HCT116 (cell line): Measurements from ENCODE around the gene PLEKHA8.

ENCODE experiments used
- REST ChIP-seq: IDR thresholded peaks from 2 replicates; pipeline ENCODE4 v1.6.1; 2012; ENCODE audit warnings: low read depth
- TF ChIP-seq, protein P1 (sequence below), 3 experiments: fragments of 200-600 bp in 1 of 3; sonication (generic) in 1 of 3; IDR thresholded peaks in 2 of 3; conservative IDR thresholded peaks in 1 of 3; 2 replicates each; pipeline ENCODE4 v1.5.1; 2012 to 2017; ENCODE audit warnings: low read depth in 2 of 3, low read length in 2 of 3, antibody characterized with exemption in 1 of 3, borderline replicate concordance in 1 of 3, control low read depth in 1 of 3, mild to moderate bottlenecking in 1 of 3, mixed read lengths in 1 of 3, mixed run types in 1 of 3, moderate library complexity in 1 of 3; ENCODE audit not compliant: insufficient read depth in 1 of 3

DNA sequence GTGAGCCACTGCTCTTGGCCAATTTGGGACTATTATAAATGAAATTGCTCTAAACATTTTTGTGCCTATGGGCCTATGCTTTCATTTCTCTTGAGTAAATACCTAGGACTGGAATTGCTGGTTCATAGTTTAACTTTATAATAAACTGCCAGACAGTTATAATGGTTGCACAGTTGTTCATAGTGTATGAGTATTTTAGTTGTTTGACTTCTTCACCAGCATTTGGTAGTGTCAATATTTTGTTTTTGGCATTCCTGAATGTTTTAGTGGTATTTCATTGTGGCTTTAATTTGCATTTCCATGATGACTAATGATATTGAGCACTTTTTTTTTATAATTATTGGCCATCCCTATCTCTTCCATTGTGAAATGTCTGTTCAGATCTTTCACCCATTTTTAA, 29.5 kb downstream of the PLEKHA8 start:
- TF ChIP-seq, protein P1, sequence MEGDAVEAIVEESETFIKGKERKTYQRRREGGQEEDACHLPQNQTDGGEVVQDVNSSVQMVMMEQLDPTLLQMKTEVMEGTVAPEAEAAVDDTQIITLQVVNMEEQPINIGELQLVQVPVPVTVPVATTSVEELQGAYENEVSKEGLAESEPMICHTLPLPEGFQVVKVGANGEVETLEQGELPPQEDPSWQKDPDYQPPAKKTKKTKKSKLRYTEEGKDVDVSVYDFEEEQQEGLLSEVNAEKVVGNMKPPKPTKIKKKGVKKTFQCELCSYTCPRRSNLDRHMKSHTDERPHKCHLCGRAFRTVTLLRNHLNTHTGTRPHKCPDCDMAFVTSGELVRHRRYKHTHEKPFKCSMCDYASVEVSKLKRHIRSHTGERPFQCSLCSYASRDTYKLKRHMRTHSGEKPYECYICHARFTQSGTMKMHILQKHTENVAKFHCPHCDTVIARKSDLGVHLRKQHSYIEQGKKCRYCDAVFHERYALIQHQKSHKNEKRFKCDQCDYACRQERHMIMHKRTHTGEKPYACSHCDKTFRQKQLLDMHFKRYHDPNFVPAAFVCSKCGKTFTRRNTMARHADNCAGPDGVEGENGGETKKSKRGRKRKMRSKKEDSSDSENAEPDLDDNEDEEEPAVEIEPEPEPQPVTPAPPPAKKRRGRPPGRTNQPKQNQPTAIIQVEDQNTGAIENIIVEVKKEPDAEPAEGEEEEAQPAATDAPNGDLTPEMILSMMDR (IDR thresholded peaks at IDR 0.05 in 2 of 3, conservative IDR thresholded peaks at IDR 0.05 in 1 of 3; ENCODE audit: borderline replicate concordance in 1 of 3, insufficient read depth in 1 of 3, low read depth in 2 of 3, low read length in 2 of 3): no peak
- TF ChIP-seq REST: no peak
